Activated T-helper 2 cell treated with anti-CD3 and anti-CD28 coated beads, Interferon-gamma antibody, Interleukin-2, Interleukin-4, amounts not matched to agents 10 μg/mL and 5 μg/mL and 100 μg/mL, durations not matched to agents 14 hours and 24 hours and 36 hours (primary cell): ENCODE measurements around the gene MED29. TPM values are rescaled to one million over a fixed set of nuclear protein-coding genes. Genes with fewer than 3 reads are reported as not detected.

Experiments used
- DNase-seq: peaks from one replicate; pipeline ENCODE4 v3.0.0; 2021; ENCODE audit warnings: low spot score
- H3K27ac Mint-ChIP-seq: one replicate; pipeline ENCODE4 v1.8.0; 2021; ENCODE audit warnings: mixed read lengths
- H3K27me3 Mint-ChIP-seq: one replicate; pipeline ENCODE4 v1.8.0; 2021; ENCODE audit warnings: low read depth, mixed read lengths
- H3K36me3 Mint-ChIP-seq: one replicate; pipeline ENCODE4 v1.8.0; 2021; ENCODE audit warnings: low read depth, mixed read lengths
- H3K4me1 Mint-ChIP-seq: one replicate; pipeline ENCODE4 v1.8.0; 2021; ENCODE audit warnings: low read depth, mixed read lengths
- H3K4me3 Mint-ChIP-seq: one replicate; pipeline ENCODE4 v1.8.0; 2021; ENCODE audit warnings: low read depth, mild to moderate bottlenecking, moderate library complexity, mixed read lengths
- H3K9me3 Mint-ChIP-seq: one replicate; pipeline ENCODE4 v1.8.0; 2021; ENCODE audit warnings: mixed read lengths
- intact Hi-C: fragments of 100-400 bp; cut with micrococcal nuclease; formaldehyde crosslinking; loops from one replicate; pipeline ENCODE4 v1.15.1; 2023
- total RNA-seq: library from RNA; stranded (reverse); gene quantifications from 2 replicates; pipeline ENCODE4 v1.2.3, GENCODE V29; 2022

The MED29 gene
- total RNA-seq, 1 donor from 2014 or later = 32.3 TPM

- no peak for DNase-seq
- Mint-ChIP-seq H3K4me3 (no peak overlapping the region), H3K9me3 (no peaks in the 10 kb centered on the region), H3K36me3 (peaks cover 19% of the 10 kb centered on the region), H3K4me1 (peaks cover 49% of the 10 kb centered on the region), H3K27ac (peak overlapping the region; percentile 28), H3K27me3 (no peaks in the 10 kb centered on the region)
- intact Hi-C loops = loop anchor here (5.0 to 10.0 kb wide), 2 partner anchors 551 to 1392 kb away; partner anchors contain the start of gene EGLN2
Measured at GRCh38 chr19:39405261-39405957, 14.2 kb downstream of the MED29 start.

- peak; percentile 75 for DNase-seq
- Mint-ChIP-seq H3K36me3 (peaks cover 22% of the 10 kb centered on the region), H3K27ac (peak overlapping the region; percentile 82), H3K27me3 (no peaks in the 10 kb centered on the region), H3K4me1 (peaks cover 51% of the 10 kb centered on the region), H3K4me3 (peak overlapping the region; percentile 83), H3K9me3 (no peaks in the 10 kb centered on the region)
- intact Hi-C loops = loop anchor here (5.0 to 10.0 kb wide), 2 partner anchors 551 to 1391 kb away; partner anchors contain the start of gene EGLN2
Measured at GRCh38 chr19:39405958-39406655, 14.9 kb downstream of the MED29 start.

DNA sequence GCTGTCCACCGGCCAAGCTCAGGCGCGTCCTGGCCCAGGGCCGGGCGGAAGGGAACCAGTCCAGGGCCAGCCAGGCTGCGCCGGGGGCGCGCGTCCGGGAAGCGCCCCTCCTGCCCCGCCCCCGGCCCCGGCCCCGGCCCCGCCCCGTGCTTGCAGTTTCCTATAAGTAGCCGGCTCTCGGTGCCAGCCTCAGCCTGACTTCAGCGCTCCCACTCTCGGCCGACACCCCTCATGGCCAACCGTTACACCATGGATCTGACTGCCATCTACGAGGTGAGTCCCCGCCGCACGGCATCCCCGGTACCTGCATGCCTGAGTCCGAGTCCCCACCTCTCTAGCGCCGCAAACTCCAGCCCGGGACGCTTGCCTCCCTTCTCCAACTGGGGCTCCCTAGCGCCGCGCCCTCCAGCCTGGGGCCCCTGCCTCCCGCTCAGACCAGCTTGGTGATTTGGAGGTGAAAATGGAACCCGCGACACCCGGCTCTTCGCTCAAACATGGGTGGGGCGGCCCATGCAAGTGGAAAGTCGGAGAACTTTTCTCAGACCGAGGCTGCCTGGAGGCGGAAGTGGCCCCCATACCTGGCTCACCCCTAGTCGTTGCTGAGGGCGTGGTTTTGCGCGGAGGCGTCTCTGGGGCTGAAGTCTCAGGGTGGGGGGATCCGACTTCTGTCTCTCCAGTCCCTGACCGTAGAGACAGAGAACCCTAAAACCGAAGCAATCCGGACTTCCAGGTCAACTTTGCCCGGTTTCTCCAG is 15.7 kb downstream of the MED29 start, which contains the start of gene ZFP36:
ZFP36 (plus strand) TSS at position 192 of the 754 bp plus-strand sequence; CDS start at position 250, 58 bp downstream.
- H3K27ac Mint-ChIP-seq = peak within 1 kb of the TSS; percentile 88
- H3K9me3 Mint-ChIP-seq = no peaks in the 10 kb centered on the region
- no peaks in the 10 kb centered on the region for H3K27me3 Mint-ChIP-seq
- H3K4me3 Mint-ChIP-seq = peak within 1 kb of the TSS; percentile 97
- H3K36me3 Mint-ChIP-seq = peaks cover 23% of the 10 kb centered on the region
- peak; percentile 82 for DNase-seq
- H3K4me1 Mint-ChIP-seq = peaks cover 51% of the 10 kb centered on the region
- intact Hi-C loops = loop anchor here (5.0 to 10.0 kb wide), 2 partner anchors 552 to 1390 kb away; partner anchors contain the start of gene EGLN2

DNA sequence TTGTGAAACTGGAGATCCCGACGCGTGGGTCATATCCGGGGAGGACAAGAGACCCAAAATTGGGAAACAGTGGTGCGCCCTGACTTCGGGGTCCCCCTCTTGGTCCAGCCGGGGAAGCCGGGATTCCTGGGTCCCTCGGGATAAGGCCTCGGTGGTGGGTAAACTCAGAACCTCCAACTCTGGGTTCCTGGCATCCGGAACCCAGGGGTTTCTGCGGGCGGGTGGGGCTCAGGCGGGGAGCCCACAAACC is 16.2 kb downstream of the MED29 start:
- intact Hi-C loops = loop anchor here (5.0 to 10.0 kb wide), 2 partner anchors 553 to 1390 kb away; partner anchors contain the start of gene EGLN2
- H3K27me3 Mint-ChIP-seq = no peaks in the 10 kb centered on the region

DNA sequence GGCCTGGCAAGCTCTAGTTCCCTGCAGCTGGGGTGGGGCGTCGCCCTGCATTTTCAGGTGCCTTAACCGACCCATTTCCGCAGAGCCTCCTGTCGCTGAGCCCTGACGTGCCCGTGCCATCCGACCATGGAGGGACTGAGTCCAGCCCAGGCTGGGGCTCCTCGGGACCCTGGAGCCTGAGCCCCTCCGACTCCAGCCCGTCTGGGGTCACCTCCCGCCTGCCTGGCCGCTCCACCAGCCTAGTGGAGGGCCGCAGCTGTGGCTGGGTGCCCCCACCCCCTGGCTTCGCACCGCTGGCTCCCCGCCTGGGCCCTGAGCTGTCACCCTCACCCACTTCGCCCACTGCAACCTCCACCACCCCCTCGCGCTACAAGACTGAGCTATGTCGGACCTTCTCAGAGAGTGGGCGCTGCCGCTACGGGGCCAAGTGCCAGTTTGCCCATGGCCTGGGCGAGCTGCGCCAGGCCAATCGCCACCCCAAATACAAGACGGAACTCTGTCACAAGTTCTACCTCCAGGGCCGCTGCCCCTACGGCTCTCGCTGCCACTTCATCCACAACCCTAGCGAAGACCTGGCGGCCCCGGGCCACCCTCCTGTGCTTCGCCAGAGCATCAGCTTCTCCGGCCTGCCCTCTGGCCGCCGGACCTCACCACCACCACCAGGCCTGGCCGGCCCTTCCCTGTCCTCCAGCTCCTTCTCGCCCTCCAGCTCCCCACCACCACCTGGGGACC is 16.6 kb downstream of the MED29 start:
- peaks cover 41% of the 10 kb centered on the region for H3K4me1 Mint-ChIP-seq
- DNase-seq = peak; percentile 71
- H3K27me3 Mint-ChIP-seq = no peaks in the 10 kb centered on the region
- peak overlapping the region; percentile 88 for H3K27ac Mint-ChIP-seq
- no peaks in the 10 kb centered on the region for H3K9me3 Mint-ChIP-seq
- intact Hi-C loops = loop anchor here (5.0 to 10.0 kb wide), 2 partner anchors 553 to 1389 kb away; partner anchors contain the start of gene EGLN2
- peaks cover 23% of the 10 kb centered on the region for H3K36me3 Mint-ChIP-seq
- H3K4me3 Mint-ChIP-seq = peak overlapping the region; percentile 97

More for the DNA sequence above, 16.2 kb downstream of the MED29 start:
- Mint-ChIP-seq H3K4me3 (peak overlapping the region; percentile 97), H3K9me3 (no peaks in the 10 kb centered on the region), H3K4me1 (peaks cover 46% of the 10 kb centered on the region), H3K36me3 (peaks cover 23% of the 10 kb centered on the region), H3K27ac (peak overlapping the region; percentile 88)
- DNase-seq = no peak

DNA sequence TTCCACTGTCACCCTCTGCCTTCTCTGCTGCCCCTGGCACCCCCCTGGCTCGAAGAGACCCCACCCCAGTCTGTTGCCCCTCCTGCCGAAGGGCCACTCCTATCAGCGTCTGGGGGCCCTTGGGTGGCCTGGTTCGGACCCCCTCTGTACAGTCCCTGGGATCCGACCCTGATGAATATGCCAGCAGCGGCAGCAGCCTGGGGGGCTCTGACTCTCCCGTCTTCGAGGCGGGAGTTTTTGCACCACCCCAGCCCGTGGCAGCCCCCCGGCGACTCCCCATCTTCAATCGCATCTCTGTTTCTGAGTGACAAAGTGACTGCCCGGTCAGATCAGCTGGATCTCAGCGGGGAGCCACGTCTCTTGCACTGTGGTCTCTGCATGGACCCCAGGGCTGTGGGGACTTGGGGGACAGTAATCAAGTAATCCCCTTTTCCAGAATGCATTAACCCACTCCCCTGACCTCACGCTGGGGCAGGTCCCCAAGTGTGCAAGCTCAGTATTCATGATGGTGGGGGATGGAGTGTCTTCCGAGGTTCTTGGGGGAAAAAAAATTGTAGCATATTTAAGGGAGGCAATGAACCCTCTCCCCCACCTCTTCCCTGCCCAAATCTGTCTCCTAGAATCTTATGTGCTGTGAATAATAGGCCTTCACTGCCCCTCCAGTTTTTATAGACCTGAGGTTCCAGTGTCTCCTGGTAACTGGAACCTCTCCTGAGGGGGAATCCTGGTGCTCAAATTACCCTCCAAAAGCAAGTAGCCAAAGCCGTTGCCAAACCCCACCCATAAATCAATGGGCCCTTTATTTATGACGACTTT is 17.4 kb downstream of the MED29 start:
- intact Hi-C loops = loop anchor here (5.0 to 10.0 kb wide), 2 partner anchors 554 to 1389 kb away; partner anchors contain the start of gene EGLN2
- Mint-ChIP-seq H3K4me1 (peaks cover 40% of the 10 kb centered on the region), H3K36me3 (peaks cover 23% of the 10 kb centered on the region), H3K4me3 (peak overlapping the region; percentile 97), H3K9me3 (no peaks in the 10 kb centered on the region), H3K27me3 (no peaks in the 10 kb centered on the region), H3K27ac (peak overlapping the region; percentile 88)
- DNase-seq = no peak

GRCh38 chr19:39409208-39410016 is 18.2 kb downstream of the MED29 start:
- Mint-ChIP-seq H3K9me3 (no peaks in the 10 kb centered on the region), H3K36me3 (peaks cover 31% of the 10 kb centered on the region), H3K27ac (peak overlapping the region; percentile 90), H3K27me3 (no peaks in the 10 kb centered on the region), H3K4me3 (peak overlapping the region; percentile 97), H3K4me1 (peaks cover 44% of the 10 kb centered on the region)
- peak; percentile 70 for DNase-seq
- intact Hi-C loops = loop anchor here (1.0 to 10.0 kb wide), 3 partner anchors 197 to 1388 kb away; partner anchors contain the start of gene EGLN2

DNA sequence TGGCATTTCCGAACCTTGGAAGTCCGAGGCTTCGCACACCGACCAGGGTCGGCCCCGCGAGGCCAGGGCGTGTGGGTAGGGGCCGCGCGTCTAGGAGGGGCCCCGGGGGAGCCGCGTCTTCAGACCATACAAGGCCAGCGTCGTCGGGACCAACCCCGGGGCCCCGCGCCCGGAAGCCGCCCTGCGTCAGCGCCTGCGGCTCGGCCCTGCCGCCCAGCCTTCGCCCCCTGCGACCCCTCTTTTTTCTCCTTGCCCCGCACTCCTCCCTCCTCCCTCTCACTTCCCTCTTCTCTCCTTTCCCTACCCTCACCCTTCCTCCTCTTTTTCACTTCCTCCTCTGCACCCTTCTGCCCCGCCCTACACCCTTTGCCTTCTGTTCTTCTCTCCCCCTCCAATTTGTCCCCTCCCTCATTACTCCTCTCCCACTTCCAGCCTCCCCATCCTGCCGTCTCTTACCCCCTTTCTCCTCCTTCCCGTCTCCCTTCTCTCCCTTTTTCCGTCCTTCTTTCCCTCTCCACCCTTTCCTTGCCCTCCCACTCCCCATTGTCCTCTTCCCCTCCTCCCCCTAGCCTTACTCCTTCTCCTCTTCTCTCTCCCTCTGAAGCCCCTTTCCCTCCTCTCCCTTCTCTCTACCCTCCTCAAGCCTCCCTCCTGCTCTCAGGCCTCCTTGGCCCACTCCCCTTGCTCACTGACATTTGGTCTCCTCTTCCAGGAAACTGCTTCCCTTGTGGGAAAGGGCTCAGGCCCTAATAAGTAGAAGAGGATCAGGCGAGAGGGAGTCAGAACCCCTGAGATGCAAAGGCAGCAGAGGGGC is 19.0 kb downstream of the MED29 start:
- Mint-ChIP-seq H3K27ac (peak overlapping the region; percentile 90), H3K36me3 (peaks cover 36% of the 10 kb centered on the region), H3K4me3 (peak overlapping the region; percentile 80), H3K9me3 (no peaks in the 10 kb centered on the region), H3K27me3 (no peaks in the 10 kb centered on the region), H3K4me1 (peaks cover 46% of the 10 kb centered on the region)
- peak; percentile 61 for DNase-seq
- intact Hi-C loops = loop anchor here (1.0 kb wide), 1 partner anchor 198 kb away; no protein-coding TSS in a partner anchor

DNA sequence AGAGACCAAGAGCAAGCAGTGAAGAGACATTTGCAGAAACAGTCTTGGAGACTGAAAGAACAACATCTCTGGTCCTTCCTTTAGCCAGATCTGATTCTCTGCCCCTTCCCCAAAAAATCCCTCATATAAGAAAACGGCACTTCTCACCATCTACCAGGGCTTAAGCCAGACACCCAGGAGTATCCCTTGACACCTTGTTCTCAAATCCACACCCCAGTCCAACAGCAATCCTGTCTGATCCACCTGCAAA is 19.6 kb downstream of the MED29 start:
- no peaks in the 10 kb centered on the region for H3K27me3 Mint-ChIP-seq
- no peak for DNase-seq
- peak overlapping the region; percentile 80 for H3K4me3 Mint-ChIP-seq
- H3K9me3 Mint-ChIP-seq = no peaks in the 10 kb centered on the region
- H3K4me1 Mint-ChIP-seq = peaks cover 42% of the 10 kb centered on the region
- intact Hi-C loops = loop anchor here (1.0 kb wide), 2 partner anchors 9 to 198 kb away; no protein-coding TSS in a partner anchor
- H3K27ac Mint-ChIP-seq = peak overlapping the region; percentile 90
- peaks cover 39% of the 10 kb centered on the region for H3K36me3 Mint-ChIP-seq

DNA sequence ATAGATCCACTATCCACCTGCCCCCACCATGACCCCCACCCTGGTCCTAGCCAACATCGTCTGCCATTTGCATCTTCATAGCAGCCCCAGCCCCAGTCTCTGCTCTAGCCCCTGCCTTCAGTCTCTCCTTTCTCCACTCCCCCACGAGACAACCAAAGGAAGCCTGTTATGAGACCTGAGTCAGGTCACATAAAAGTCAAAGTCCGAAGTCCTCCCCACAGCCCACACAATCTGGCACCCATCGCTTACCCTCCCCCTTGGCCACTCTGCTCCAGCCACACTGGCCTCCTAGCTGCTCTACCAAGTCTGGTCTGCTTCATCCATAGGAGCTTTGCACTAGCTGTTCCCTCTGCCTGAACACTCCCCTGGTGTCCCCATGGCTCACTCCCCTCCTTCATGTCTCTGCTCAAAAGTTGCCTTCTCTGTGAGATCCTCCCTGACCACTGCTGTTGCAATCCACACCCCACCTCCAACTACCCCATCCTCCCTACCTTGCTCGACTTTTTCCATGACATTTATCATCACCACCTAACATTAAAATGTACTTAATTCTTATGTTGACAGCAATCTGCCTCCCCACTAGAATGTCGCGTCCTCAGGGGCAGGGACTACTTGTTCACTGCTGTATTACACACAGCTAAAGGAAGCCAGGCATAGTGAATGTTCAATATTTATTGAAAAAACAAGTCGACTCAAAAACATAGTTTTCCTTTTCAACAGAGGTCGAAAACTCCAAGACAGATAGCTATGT is 20.1 kb downstream of the MED29 start:
- Mint-ChIP-seq H3K27me3 (no peaks in the 10 kb centered on the region), H3K36me3 (peaks cover 39% of the 10 kb centered on the region), H3K4me3 (peak overlapping the region; percentile 80), H3K4me1 (peaks cover 38% of the 10 kb centered on the region), H3K9me3 (no peaks in the 10 kb centered on the region), H3K27ac (peak overlapping the region; percentile 90)
- intact Hi-C loops = loop anchor here (1.0 kb wide), 1 partner anchor 10 kb away; no protein-coding TSS in a partner anchor
- DNase-seq = no peak
